GM12891 (cell line): ENCODE data around the gene PPP1CA.

Source experiments
- POLR2A ChIP-seq: IDR thresholded peaks from 2 replicates; pipeline ENCODE4 v1.6.1; 2011; ENCODE audit warnings: low read depth, low read length, control low read depth
- POLR2AphosphoS5 ChIP-seq: IDR thresholded peaks from 2 replicates; pipeline ENCODE4 v1.6.1; 2011; ENCODE audit warnings: low read depth, low read length, control low read depth
- POU2F2 ChIP-seq: IDR thresholded peaks from 2 replicates; pipeline ENCODE4 v1.6.1; 2011; ENCODE audit warnings: low read depth, mild to moderate bottlenecking, control low read depth, low read length, moderate library complexity
- SPI1 ChIP-seq: IDR thresholded peaks from 2 replicates; pipeline ENCODE4 v1.6.1; 2011; ENCODE audit warnings: low read depth, low read length, control low read depth
- TAF1 ChIP-seq: IDR thresholded peaks from 2 replicates; pipeline ENCODE4 v1.6.1; 2011; ENCODE audit warnings: low read depth, low read length, control low read depth

- TF ChIP-seq POLR2A (no peak), POLR2AphosphoS5 (no peak), SPI1 (no peak), TAF1 (no peak), POU2F2 (no peak)
Observed at GRCh38 chr11:67398661-67399563, 2.7 kb downstream of the PPP1CA start.
